ENCODE measurements around the gene SMPD4.
"Not testable (repeated sequence)": the region's sequence is repeated elsewhere in the genome, so short reads cannot be mapped to it uniquely, and the experiment has no call there.

- TF ChIP-seq POLR2AphosphoS5 (IDR thresholded peaks at IDR 0.05; ENCODE audit: low read depth, low read length) (peak; percentile 51), SIN3A (IDR thresholded peaks at IDR 0.05; ENCODE audit: borderline replicate concordance, insufficient read depth, low read length) (peak; percentile 42; the same call in 1 of the 2 replicates), FOXP2 (optimal IDR thresholded peaks at IDR 0.05; ENCODE audit: borderline replicate concordance, extremely low read depth, extremely low read length, insufficient read depth) (peak; percentile 27)
- not testable (repeated sequence) for TF ChIP-seq TAF1 (IDR thresholded peaks at IDR 0.05; ENCODE audit: borderline replicate concordance, insufficient read depth, low read length); REST (IDR thresholded peaks at IDR 0.05; ENCODE audit: insufficient read depth in 1 of 2, low read depth in 2 of 2, low read length in 2 of 2)
Observed at GRCh38 chr2:130181880-130182682, 679 bp upstream of the SMPD4 start, which contains the start of gene MZT2B.
